Hippocampal formation (tissue), 2 donors: ENCODE data around the gene GABBR2.
A peak's percentile ranks its signal among the peaks of the same experiment; 100 is the strongest.

ENCODE experiments used
- DNase-seq, 2 donors: peaks; one replicate each; lab custom pipeline; 2025; lab: John Stamatoyannopoulos, UW

The GABBR2 gene

DNA sequence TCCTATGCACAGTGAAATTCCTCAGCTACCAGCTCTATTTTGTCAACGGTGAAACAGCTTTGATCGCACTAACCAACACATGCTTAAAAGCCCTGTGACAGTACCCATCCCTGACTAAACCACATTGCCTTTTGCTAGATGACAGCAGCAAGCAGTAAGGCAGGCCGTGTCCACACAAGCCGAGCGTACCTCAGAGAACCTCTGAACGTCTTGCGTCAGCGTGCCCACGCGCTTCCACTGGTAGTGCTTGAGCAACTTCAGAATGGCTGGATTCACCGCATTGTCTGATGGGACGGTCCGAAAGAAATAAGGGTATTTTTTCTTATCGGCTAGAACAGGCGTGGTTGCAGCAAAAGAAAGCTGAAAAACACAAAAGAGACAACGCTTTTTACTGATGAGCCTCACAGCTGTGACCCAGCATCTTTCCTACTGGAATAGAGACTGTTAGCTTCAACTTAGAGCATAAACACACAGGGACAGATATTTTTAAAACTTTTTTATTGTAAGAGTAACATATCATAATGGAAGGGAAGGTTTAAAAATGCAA lies 167.0 kb downstream of the GABBR2 start:
- DNase-seq, result no peak

- DNase-seq, result no peak
Observed at GRCh38 chr9:98540476-98540875, 168.3 kb downstream of the GABBR2 start.

- no peak for DNase-seq
Observed at GRCh38 chr9:98539954-98540353, 168.8 kb downstream of the GABBR2 start.

GRCh38 chr9:98538626-98539031 lies 170.1 kb downstream of the GABBR2 start:
- DNase-seq, result no peak

DNA sequence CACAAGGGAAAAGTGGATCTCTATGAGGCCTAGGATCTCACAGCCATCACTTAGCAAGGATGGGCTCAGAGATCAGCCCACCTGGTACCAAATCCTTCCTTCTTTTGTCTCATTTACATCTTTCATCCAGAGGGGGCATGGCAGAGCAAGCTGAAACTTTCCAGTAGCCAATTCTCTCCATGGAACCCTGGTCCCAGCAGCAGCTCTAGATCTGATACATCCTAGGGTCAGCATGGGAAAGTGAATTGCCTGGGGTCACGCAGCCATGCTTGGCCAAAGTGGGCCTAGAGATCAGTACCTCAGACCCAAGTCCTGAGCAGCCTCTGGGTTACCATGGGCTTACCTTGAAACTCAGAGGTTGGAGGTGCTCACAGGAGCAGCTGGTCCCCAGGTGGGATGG lies 170.5 kb downstream of the GABBR2 start:
- DNase-seq, result no peak

GRCh38 chr9:98536542-98537173 lies 172.1 kb downstream of the GABBR2 start:
- no peak for DNase-seq

- DNase-seq, result no peak
Observed at GRCh38 chr9:98533866-98534265, 174.9 kb downstream of the GABBR2 start.

DNA sequence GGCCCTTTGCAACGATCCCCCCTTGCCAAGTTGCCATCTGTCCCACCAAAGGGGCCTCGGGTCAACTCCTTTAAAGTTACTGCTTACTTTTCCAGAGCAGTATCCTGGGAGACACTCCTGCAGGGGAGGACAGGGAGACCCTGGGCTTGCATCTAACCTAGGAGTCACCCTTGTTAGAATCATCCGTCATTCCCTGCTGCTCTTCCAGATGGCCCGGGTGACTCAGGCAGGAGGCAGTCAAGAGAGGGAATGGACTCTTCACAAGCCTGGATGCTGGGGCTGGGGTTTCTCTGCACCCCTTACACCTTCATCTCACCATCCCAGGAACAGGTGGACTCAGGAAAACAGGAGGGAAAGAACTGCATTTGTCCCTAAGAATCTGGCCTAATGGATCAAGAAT lies 175.6 kb downstream of the GABBR2 start:
- no peak for DNase-seq

DNA sequence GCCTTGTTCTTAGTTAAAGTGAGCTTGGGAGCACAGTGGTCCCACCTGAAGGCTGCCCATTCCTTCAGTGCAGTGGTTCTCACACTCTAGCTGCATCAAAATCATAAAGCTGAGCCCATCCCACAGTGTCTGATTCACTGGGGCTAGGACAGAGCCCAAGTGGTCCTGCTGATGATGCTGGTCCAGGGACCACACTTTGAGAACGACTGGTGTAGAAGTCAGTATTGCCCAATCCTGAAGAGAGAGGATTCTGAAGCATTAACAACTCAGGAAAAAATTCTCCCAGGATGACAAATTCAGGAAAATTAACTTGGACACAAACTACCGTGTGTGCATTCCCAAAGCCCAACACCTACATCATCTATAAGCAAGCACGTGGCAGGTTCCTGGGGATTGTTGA lies 176.2 kb downstream of the GABBR2 start:
- DNase-seq, result no peak

- DNase-seq, result no peak
Observed at GRCh38 chr9:98532147-98532546, 176.6 kb downstream of the GABBR2 start.

DNA sequence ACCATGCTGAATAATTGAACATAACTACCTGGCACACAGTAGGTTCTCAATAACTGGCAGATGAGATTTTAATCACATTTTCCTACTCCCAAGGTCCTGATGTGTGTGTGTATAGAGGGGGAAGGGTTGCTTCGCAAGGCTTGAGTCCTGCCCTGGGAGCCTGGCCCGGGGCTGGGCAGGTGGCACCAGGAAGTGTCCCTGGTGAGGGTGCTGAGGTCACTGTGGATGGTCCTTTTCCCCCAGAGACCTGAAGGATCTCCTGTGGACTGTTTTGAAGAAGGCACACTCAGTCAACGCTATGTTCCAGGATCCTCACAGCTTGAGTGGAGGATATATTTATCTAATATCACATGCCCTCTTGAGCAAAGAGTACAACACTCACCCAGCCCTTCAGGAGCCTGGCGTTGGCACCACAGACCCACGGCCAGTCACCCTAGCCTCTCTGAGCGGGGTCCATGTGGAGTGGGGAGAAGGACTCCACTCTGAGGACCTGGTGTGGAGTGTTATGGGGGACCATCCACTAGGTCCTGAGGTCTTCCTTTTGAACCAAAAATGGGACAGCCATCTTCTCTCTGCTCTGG lies 177.8 kb downstream of the GABBR2 start:
- DNase-seq, result no peak

- DNase-seq, result no peak
Observed at GRCh38 chr9:98530275-98530674, 178.5 kb downstream of the GABBR2 start.

DNA sequence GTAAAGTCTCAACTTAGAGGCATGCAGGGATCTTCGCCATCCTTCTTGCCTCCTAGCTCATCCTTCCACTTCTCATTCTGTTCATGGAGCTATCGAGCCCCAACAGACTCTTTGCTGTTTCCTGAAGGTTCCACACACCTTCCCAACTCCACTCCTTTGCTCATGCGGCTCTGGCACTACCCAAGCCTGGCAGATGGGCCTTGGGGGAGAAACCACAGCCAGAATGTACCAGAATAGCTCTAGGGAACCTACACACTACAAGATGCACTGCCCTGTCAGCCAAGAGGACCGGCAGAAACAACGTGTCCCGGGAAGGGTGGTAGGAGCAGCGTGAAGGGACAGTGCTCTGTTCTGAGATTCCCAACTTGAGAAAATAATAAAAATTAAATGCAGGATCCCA lies 178.9 kb downstream of the GABBR2 start:
- peak in 1 of 2 donors; percentile 24 for DNase-seq

DNA sequence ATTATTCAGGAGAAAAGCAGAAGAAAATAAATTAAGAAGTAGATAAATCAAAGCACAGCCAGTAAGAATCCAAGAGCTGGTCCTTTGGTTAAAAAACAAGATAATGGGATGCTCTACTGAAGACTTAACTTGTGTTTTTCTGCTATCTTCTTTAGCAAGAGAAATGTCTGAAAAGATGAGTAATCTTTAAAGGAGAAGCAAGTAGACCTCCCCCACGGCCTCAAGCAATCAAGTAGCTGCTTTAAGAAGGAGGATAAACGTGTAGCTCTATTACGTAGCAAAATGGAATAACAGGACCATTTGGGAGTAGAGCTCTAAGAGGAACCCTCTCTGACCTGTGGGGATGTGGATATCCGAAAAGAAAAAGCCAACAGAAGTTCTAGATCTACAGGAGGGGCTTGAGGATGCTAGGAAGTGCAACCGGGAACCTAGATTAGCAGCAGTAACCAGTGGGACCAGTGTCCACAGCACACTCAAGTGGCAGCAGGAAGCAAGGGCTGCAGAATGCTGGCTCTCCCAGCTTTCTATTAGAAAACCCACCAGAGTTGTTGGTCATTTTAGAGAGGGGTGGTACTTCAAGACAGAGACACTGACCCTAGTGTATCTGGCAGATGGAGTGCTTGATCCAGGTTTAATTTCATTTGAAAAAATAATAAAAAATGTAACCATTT lies 185.4 kb downstream of the GABBR2 start:
- DNase-seq, result no peak

DNA sequence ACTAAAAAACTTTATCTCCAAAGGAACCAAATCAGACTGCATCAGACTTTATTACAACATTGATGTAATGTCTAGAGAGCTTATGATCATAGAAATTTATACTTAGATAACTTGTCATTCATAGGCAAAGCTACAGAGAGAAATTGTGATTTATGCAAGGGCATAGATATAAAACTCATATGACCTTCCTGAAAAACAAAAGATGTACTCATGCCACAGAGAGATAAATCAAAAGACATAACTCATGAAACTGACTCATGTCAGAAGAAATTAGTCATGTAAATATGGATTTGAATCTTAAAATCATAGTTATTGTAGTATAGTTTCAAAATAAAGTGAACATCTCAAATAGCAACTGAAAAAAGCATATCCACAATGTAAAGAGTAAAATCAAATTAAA lies 186.2 kb downstream of the GABBR2 start:
- DNase-seq, result no peak

DNA sequence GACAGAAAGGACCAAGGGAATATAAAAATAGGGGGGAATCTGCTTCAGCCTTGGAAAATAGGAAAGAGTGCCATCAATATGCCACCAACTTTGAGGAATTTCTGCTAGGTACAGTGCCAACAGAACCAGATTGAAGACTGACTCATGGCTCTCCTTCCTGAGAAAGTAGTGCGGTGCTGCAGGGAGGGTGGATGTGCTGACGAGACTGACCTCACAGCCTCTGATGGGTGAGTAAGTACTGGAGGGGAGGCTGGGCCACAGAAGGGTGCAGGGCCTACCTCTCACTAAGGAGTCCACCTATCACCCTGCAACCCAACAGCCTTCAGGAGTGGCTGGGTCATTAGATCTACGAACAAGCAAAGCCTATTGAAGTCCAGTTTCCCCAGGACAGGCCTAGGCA lies 187.6 kb downstream of the GABBR2 start:
- DNase-seq, result no peak

DNA sequence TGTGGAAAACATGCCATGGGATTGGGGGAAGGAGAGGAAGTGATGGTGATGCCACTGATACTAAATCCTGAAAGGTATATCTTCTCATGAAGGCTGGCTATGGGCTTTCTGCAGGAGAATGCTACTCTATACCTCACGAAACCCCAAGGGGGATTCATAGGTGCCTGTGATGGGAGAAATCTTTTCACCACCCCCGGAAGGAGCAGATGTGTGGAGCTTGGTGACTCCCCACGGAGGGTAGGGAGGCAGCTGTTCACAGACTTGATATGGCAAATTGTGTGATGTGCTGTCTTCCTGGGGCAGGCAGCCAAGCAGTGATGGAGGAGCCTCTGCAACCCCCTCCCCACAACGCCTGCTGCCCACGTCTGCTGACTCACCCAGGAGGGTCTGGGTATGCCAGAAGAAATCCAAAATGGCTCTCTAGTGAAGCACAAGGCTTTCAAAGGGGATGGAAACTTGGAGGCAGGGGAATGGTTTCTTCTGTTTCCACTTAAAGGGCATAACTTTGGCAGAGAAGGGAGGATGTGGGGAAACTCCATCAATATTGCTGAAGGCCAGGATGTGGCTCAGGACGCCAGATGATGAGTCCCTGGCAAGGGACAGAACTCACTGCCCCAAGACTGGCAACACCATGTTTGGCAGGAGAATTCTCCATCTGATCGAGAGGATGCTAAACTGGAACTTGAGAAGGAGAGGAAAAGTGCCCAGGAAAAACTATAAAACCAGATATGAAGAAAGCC lies 188.3 kb downstream of the GABBR2 start:
- no peak for DNase-seq

GRCh38 chr9:98519641-98520040 lies 189.1 kb downstream of the GABBR2 start:
- DNase-seq, result no peak

DNA sequence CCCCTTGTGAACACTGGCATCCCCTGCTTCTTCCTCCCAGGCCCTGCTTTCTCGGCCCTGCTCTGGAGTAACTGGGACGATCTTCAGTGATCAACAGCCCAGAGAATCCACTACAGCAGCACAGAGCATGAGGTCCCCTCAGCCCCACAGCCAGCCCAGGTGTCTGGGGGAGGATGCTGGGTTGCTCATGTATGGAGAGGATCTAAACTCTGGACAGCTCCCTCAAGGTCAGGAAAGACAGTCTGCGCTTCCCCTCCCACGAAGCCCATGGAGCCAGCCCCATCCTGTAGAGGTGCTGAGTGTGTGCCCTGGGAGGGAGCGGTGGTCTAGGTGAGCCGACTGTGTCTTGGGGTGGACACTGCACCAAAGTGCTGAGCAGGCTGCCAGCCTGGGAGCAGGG lies 190.2 kb downstream of the GABBR2 start:
- no peak for DNase-seq

DNA sequence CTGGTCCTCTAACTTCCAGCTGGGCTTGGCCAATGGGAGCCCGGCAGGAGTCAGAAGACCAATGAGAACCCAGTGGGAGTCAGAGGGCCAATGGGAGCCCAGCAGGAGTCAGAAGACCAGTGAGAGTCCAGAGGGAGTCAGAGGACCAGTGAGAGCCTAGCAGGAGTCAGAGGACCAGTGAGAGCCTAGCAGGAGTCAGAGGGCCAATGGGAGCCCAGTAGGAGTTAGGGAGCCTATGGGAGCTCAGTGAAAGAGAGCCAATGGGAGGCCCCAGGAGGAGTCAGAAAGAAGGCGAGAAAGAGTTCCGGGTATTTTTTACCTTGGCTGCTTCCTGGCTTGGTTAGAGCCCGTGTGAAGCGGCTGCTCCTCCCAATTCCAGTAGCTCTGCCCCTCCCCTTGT lies 191.0 kb downstream of the GABBR2 start:
- no peak for DNase-seq

DNA sequence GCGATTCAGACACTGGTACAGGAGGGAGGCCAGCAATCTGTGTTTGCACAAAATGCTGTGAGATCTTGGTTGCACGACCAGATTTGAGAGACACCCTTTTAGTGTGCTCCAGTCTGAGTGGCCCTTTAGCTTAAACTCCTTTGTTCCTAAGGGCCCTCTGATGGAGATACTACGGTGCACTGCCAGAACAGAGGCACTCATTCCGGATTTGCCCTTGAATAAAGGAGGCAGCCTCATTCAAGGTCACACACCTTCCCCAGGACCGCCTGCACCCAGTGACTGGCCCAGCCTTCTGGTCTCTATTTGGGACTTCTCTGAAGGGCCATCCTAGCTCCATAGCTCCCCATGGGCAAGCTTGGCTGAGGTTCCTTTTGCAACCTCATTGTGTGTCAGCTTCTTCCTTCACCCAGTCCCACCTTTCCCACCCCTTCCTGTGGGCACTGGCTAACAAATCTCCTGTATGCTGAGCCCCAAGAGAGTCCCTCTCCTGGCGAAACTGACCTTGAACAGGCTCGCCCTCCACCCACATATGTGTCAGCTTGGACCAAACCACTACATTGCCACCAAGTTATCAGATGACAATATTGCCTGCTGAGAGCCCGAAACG lies 191.7 kb downstream of the GABBR2 start:
- DNase-seq, result no peak

- DNase-seq, result no peak
Observed at GRCh38 chr9:98516205-98516896, 192.4 kb downstream of the GABBR2 start.
